Amniotic epithelial cell (primary cell): ENCODE measurements around the gene KRTAP6-2.

Source experiments
- DNase-seq: peaks from one replicate; pipeline ENCODE4 v3.0.0-alpha.2; 2010; ENCODE audit warnings: low read depth

KRTAP6-2 gene

GRCh38 chr21:30567617-30568016 is 31.1 kb downstream of the KRTAP6-2 start:
- DNase-seq = no peak

DNA sequence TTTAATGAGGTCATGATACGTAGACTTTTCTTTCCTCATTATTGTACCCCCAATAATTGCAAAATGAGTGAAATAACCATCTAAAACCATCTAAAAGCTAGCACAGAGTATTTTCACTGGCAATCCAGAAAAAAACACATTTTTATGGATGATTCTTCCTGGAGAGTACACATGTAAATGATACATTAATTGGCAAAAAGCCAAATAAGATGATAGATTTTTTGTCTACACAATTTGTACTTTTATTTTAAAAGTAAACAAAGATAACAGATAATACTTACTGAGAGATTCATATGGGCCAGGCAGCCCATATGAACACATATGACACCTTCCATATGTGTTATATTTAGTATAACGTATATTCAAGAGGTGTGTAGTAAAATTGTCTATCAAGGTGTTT is 35.1 kb downstream of the KRTAP6-2 start:
- DNase-seq = no peak

DNA sequence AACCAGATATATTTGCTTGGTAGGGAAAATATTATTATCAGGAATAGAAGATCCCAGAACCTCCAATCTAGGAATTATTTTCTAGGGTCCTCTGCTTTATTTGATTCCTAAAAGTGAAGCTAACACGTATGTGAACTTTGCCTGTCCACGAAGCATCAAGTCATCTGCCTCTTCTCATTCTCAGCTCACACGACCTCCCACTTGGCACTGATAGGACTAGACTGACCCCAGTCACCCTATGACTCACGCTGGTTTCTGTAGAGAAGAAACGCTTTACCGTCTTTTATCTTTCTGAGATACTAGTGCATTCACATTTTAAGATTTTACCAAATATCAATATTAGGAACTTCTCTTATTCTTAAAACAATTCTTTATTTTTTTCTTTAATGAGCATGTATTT is 35.6 kb downstream of the KRTAP6-2 start:
- DNase-seq = no peak

GRCh38 chr21:30561957-30562356 is 36.7 kb downstream of the KRTAP6-2 start:
- no peak for DNase-seq

DNA sequence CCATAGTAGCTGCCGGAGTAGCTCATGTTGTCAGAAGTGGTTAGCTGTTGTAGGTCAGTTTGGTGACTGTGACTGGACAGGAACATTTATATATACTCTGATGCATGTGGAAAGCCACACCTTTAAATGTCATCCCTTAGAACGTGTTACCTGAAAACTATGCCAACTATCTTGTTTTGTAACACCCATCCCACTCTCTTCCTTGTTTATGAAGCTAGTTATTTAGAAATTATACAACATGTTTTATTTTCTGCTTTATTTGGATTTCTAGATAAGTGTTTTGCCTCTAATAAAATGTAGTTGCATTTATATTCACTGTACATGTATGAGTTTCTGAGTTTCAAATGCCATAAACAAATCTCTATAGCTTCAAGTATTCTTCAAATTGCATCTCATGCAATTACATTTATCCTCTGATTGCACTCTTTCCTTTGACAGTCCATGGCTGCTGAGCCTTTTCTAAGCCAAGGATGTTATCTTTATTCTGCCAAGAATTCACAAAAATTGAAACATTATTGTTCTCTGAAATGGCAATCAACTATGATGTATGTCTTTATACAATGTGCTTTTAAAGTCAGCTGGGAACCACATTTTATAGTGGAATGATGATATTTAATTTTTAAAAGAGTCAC is 37.3 kb downstream of the KRTAP6-2 start, which contains the start of gene KRTAP19-7:
TSS of gene KRTAP19-7 (minus strand) at position 51 of the 632 bp plus-strand sequence. CDS start at position 26, 25 bp downstream.
- no peak for DNase-seq

GRCh38 chr21:30555095-30555494 is 43.6 kb downstream of the KRTAP6-2 start:
- DNase-seq = no peak

- no peak for DNase-seq
Measured at GRCh38 chr21:30552782-30553181, 45.9 kb downstream of the KRTAP6-2 start.
